ENCODE data around the gene SGCD. TPM values are rescaled to one million over a fixed set of nuclear protein-coding genes. Genes with fewer than 3 reads are reported as not detected.

SGCD gene
- total and polyA plus RNA-seq, 2 of the 4 experiments (the other 2 are of a cell fraction): 5.8 to 10.6 TPM

GRCh38 chr5:156402387-156402921, 75.5 kb downstream of the SGCD start:
- Histone ChIP-seq H3K9me3 (ENCODE audit: control insufficient read depth, insufficient read depth, low read length) (peaks cover 2% of the 10 kb centered on the region; the same call in 1 of the 2 replicates), H3K18ac (ENCODE audit: low read depth, low read length) (no peak overlapping the region), H3K36me3 (ENCODE audit: control insufficient read depth, insufficient read depth, low read length) (peaks cover under 1% of the 10 kb centered on the region; the same call in 1 of the 2 replicates), H3K56ac (ENCODE audit: extremely low read depth, insufficient read depth, low read length) (no peak overlapping the region), H2AK9ac (replicated peaks; ENCODE audit: low read depth, low read length, poor library complexity) (no peak overlapping the region), H3K4me1 (ENCODE audit: control insufficient read depth, insufficient read depth, low read length) (peaks cover 5% of the 10 kb centered on the region; the same call in 1 of the 2 replicates), H2BK20ac (ENCODE audit: low read depth, low read length) (no peak overlapping the region), H2BK5ac (ENCODE audit: low read depth, low read length, poor library complexity, severe bottlenecking) (no peak overlapping the region), H4K91ac (ENCODE audit: insufficient read depth, low read depth, low read length) (no peak overlapping the region), H3K4ac (ENCODE audit: low read depth, low read length) (no peak overlapping the region), H4K20me1 (ENCODE audit: insufficient read depth, low read length) (no peaks in the 10 kb centered on the region), H3K23ac (ENCODE audit: low read depth, low read length) (no peak overlapping the region), H4K8ac (ENCODE audit: low read depth in 2 of 2, low read length in 2 of 2) (no peak overlapping the region), H3K27me3 (ENCODE audit: control insufficient read depth, insufficient read depth, low read length) (no peaks in the 10 kb centered on the region), H3K9ac (ENCODE audit: low read depth, low read length) (no peak overlapping the region), H4K5ac (ENCODE audit: low read depth, low read length) (no peak overlapping the region), H2BK120ac (ENCODE audit: low read depth, low read length) (no peak overlapping the region), H2AFZ (replicated peaks; ENCODE audit: low read length, poor library complexity) (no peak overlapping the region), H3K4me3 (ENCODE audit: insufficient read depth, low read depth, low read length) (no peak overlapping the region), H2AK5ac (ENCODE audit: low read depth, low read length) (no peak overlapping the region), H3K4me2 (ENCODE audit: low read depth, low read length) (no peak overlapping the region), H3K27ac (ENCODE audit: insufficient read depth, low read length) (no peak overlapping the region), H3K9me1 (ENCODE audit: insufficient read depth, low read length) (no peaks in the 10 kb centered on the region), H3K79me1 (ENCODE audit: low read depth in 1 of 2, low read length in 2 of 2) (no peaks in the 10 kb centered on the region; a peak in 1 of 4 replicates), H3K14ac (replicated peaks; ENCODE audit: low read depth, low read length) (no peak overlapping the region), H2BK15ac (ENCODE audit: low read depth, low read length) (no peak overlapping the region)
- CTCF ChIA-PET: no interaction called here
- no TSS peak for BruUV-seq (replicated peaks)
- dilution Hi-C loops (cut with HindIII; ENCODE audit: low sequenced_read_pairs, unreplicated experiment): no loop called here
- WGBS, 2 experiments (ENCODE audit: extremely low coverage in 2 of 2, insufficient read length in 1 of 2): no CpG with 5 or more reads among the region's 8 CpGs
- no peak for TF ChIP-seq CEBPB (IDR thresholded peaks at IDR 0.05; ENCODE audit: low read depth, low read length)
- TF ChIP-seq BHLHE40 (IDR thresholded peaks at IDR 0.05; ENCODE audit: low read depth, low read length): no peak
- TF ChIP-seq ELK1 (IDR thresholded peaks at IDR 0.05; ENCODE audit: borderline replicate concordance, low read depth, low read length): no peak
- no peak for TF ChIP-seq MAFK (IDR thresholded peaks at IDR 0.05; ENCODE audit: low read depth, low read length)
- TF ChIP-seq MXI1 (IDR thresholded peaks at IDR 0.05; ENCODE audit: borderline replicate concordance, low read depth, low read length): no peak
- no peak for TF ChIP-seq FOS (IDR thresholded peaks at IDR 0.05; ENCODE audit: low read depth, low read length)
- no peak for TF ChIP-seq CTCF (conservative IDR thresholded peaks at IDR 0.05; ENCODE audit: low read depth, low read length)
- TF ChIP-seq POLR2A (IDR thresholded peaks at IDR 0.05; ENCODE audit: low read depth, low read length): no peak
- TF ChIP-seq NFE2L2 (IDR thresholded peaks at IDR 0.05; ENCODE audit: low read depth, low read length): no peak
- no peak for TF ChIP-seq RCOR1 (IDR thresholded peaks at IDR 0.05; ENCODE audit: insufficient replicate concordance, low read length)
- TF ChIP-seq SMC3 (IDR thresholded peaks at IDR 0.05; ENCODE audit: low read depth, low read length): no peak
- no peak for TF ChIP-seq USF2 (IDR thresholded peaks at IDR 0.05; ENCODE audit: low read depth, low read length)
- no peak for TF ChIP-seq RFX5 (IDR thresholded peaks at IDR 0.05; ENCODE audit: low read depth, low read length)
- no peak for TF ChIP-seq RAD21 (IDR thresholded peaks at IDR 0.05; ENCODE audit: low read length)
- TF ChIP-seq CHD1 (IDR thresholded peaks at IDR 0.05; ENCODE audit: low read depth, low read length): no peak
- no peak for TF ChIP-seq MAZ (IDR thresholded peaks at IDR 0.05; ENCODE audit: borderline replicate concordance, low read depth, low read length)
- DNase-seq: no peak
- intact Hi-C loops (cut with micrococcal nuclease): no loop called here
- ATAC-seq (ENCODE audit: low read depth): no peak
- in situ Hi-C loops (cut with MboI; ENCODE audit: low sequenced_read_pairs): no loop called here
- POLR2A ChIA-PET (ENCODE audit: unreplicated experiment): no interaction called here

All from IMR-90 (cell line).